Loucy (cell line): ENCODE measurements around the gene GRIK2.

ENCODE experiments used
- H2AFZ ChIP-seq: fragments of 200-600 bp; sonication (generic); 2 replicates; pipeline ENCODE4 v1.6.0; 2016; ENCODE audit warnings: antibody characterized with exemption, mild to moderate bottlenecking, low read length, moderate library complexity
- H3F3A ChIP-seq: fragments of 200-600 bp; 2 replicates; pipeline ENCODE4 v1.6.0; 2016; ENCODE audit warnings: antibody characterized with exemption, low read depth, mild to moderate bottlenecking
- H3K27me3 ChIP-seq: fragments of 200-600 bp; sonication (generic); 2 replicates; pipeline ENCODE4 v1.6.1; 2014; ENCODE audit warnings: low read length, mild to moderate bottlenecking; ENCODE audit not compliant: insufficient read depth, poor library complexity, severe bottlenecking
- H3K36me3 ChIP-seq: fragments of 200-600 bp; sonication (generic); 2 replicates; pipeline ENCODE4 v1.6.1; 2016; ENCODE audit warnings: low read length; ENCODE audit not compliant: insufficient read depth
- H3K4me1 ChIP-seq: fragments of 200-600 bp; sonication (generic); 2 replicates; pipeline ENCODE4 v1.5.1; 2014; ENCODE audit warnings: low read length, mild to moderate bottlenecking; ENCODE audit not compliant: insufficient read depth, poor library complexity, severe bottlenecking
- H3K4me2 ChIP-seq: fragments of 200-600 bp; sonication (generic); 2 replicates; pipeline ENCODE4 v1.6.0; 2014; ENCODE audit warnings: antibody characterized with exemption, low read length, low read depth, mild to moderate bottlenecking; ENCODE audit not compliant: poor library complexity, severe bottlenecking
- H3K4me3 ChIP-seq: fragments of 200-600 bp; sonication (generic); 2 replicates; pipeline ENCODE4 v1.5.1; 2014; ENCODE audit warnings: low read length, mild to moderate bottlenecking, mixed read lengths; ENCODE audit not compliant: poor library complexity, severe bottlenecking
- H3K79me2 ChIP-seq: fragments of 200-600 bp; sonication (generic); 2 replicates; pipeline ENCODE4 v1.6.1; 2014; ENCODE audit warnings: low read length; ENCODE audit not compliant: insufficient read depth
- H3K9ac ChIP-seq: fragments of 200-600 bp; sonication (generic); 2 replicates; pipeline ENCODE4 v1.6.0; 2014; ENCODE audit warnings: mild to moderate bottlenecking, low read depth, low read length, moderate library complexity; ENCODE audit not compliant: poor library complexity, severe bottlenecking
- H3K9me2 ChIP-seq: fragments of 200-600 bp; sonication (generic); replicated peaks from 2 replicates; pipeline ENCODE4 v1.6.1; 2016; ENCODE audit warnings: low read depth, low read length, mixed read lengths
- H3K9me3 ChIP-seq: fragments of 200-600 bp; sonication (generic); 2 replicates; pipeline ENCODE4 v1.6.1; 2014; ENCODE audit warnings: mild to moderate bottlenecking, antibody characterized with exemption, low read length, low read depth; ENCODE audit not compliant: insufficient read depth
- H4K20me1 ChIP-seq: fragments of 200-600 bp; sonication (generic); 2 replicates; pipeline ENCODE4 v1.6.0; 2014; ENCODE audit warnings: antibody characterized with exemption, low read length, mild to moderate bottlenecking; ENCODE audit not compliant: insufficient read depth, poor library complexity, severe bottlenecking
- EZH2phosphoT487 ChIP-seq: fragments of 200-600 bp; IDR thresholded peaks from 2 replicates; pipeline ENCODE4 v1.6.1; 2018; ENCODE audit warnings: antibody characterized with exemption, mild to moderate bottlenecking, moderate library complexity, borderline replicate concordance
- TF ChIP-seq, protein P1 (sequence below): fragments of 200-600 bp; sonication (generic); conservative IDR thresholded peaks from 2 replicates; pipeline ENCODE4 v1.5.1; 2014; ENCODE audit warnings: mild to moderate bottlenecking, antibody characterized with exemption, low read length

GRIK2 gene

DNA sequence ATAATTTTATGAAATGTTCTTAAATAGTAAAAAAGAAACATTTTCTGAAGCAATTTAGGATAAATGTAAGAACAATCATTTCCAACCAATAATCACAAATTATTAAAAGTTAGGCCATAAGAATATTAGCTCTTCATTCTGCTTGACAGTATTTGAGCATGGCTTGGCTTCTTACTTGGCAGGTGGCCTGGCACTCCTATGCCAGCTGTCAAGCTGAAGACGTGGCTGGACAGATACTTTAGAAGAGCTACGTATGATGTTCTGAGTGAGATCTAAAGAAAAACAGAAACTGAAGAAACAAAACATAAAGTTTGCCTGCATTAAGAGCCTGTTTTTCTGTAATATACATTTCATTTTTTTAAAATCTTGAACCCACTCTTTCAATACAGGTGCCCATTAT is 438.9 kb downstream of the GRIK2 start:
- no peaks in the 10 kb centered on the region for H3K4me1 ChIP-seq
- no peak overlapping the region for H2AFZ ChIP-seq
- H3K36me3 ChIP-seq = no peaks in the 10 kb centered on the region
- no peak for TF ChIP-seq EZH2phosphoT487
- no peaks in the 10 kb centered on the region for H3K79me2 ChIP-seq
- no peaks in the 10 kb centered on the region for H3F3A ChIP-seq
- H3K4me3 ChIP-seq = no peak overlapping the region
- no peaks in the 10 kb centered on the region for H4K20me1 ChIP-seq
- H3K4me2 ChIP-seq = no peak overlapping the region
- H3K9ac ChIP-seq = no peak overlapping the region
- no peaks in the 10 kb centered on the region for H3K9me3 ChIP-seq
- H3K9me2 ChIP-seq = no peaks in the 10 kb centered on the region
- no peaks in the 10 kb centered on the region for H3K27me3 ChIP-seq

DNA sequence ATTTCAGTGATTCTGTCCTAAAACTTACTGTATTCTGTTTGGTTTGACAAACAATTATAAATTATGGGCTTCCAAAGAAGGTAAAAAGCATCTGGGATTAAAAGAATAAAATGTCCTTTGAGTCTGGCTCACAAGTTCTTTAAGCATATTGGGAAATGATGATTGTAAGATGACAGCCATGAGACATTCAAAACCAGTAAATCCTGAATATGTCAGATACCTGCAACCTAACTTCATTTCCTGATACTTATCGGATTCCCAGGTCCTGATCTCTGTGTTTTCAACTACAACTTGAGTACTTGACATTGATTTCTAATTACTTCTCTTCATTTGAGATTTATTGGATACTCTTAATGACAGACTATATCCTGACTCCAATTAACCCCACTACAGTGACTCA is 446.6 kb downstream of the GRIK2 start:
- no peak overlapping the region for H2AFZ ChIP-seq
- H3K27me3 ChIP-seq = no peaks in the 10 kb centered on the region
- H3K4me1 ChIP-seq = no peaks in the 10 kb centered on the region
- no peaks in the 10 kb centered on the region for H3K36me3 ChIP-seq
- TF ChIP-seq, protein P1, sequence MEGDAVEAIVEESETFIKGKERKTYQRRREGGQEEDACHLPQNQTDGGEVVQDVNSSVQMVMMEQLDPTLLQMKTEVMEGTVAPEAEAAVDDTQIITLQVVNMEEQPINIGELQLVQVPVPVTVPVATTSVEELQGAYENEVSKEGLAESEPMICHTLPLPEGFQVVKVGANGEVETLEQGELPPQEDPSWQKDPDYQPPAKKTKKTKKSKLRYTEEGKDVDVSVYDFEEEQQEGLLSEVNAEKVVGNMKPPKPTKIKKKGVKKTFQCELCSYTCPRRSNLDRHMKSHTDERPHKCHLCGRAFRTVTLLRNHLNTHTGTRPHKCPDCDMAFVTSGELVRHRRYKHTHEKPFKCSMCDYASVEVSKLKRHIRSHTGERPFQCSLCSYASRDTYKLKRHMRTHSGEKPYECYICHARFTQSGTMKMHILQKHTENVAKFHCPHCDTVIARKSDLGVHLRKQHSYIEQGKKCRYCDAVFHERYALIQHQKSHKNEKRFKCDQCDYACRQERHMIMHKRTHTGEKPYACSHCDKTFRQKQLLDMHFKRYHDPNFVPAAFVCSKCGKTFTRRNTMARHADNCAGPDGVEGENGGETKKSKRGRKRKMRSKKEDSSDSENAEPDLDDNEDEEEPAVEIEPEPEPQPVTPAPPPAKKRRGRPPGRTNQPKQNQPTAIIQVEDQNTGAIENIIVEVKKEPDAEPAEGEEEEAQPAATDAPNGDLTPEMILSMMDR = no peak
- no peak for TF ChIP-seq EZH2phosphoT487
- H3K4me3 ChIP-seq = no peak overlapping the region
- H3K4me2 ChIP-seq = no peak overlapping the region
- no peaks in the 10 kb centered on the region for H3F3A ChIP-seq
- H3K9me3 ChIP-seq = no peaks in the 10 kb centered on the region
- no peaks in the 10 kb centered on the region for H4K20me1 ChIP-seq
- H3K9me2 ChIP-seq = no peaks in the 10 kb centered on the region
- no peak overlapping the region for H3K9ac ChIP-seq
- no peaks in the 10 kb centered on the region for H3K79me2 ChIP-seq

GRCh38 chr6:101845172-101845571 is 451.7 kb downstream of the GRIK2 start:
- no peaks in the 10 kb centered on the region for H3K79me2 ChIP-seq
- no peak overlapping the region for H3K4me2 ChIP-seq
- H3K9ac ChIP-seq = no peak overlapping the region
- H2AFZ ChIP-seq = no peak overlapping the region
- H3K36me3 ChIP-seq = no peaks in the 10 kb centered on the region
- no peaks in the 10 kb centered on the region for H3F3A ChIP-seq
- H3K4me3 ChIP-seq = no peak overlapping the region
- TF ChIP-seq, protein P1 = no peak
- no peak for TF ChIP-seq EZH2phosphoT487
- no peaks in the 10 kb centered on the region for H4K20me1 ChIP-seq
- no peaks in the 10 kb centered on the region for H3K4me1 ChIP-seq
- H3K27me3 ChIP-seq = no peaks in the 10 kb centered on the region
- no peaks in the 10 kb centered on the region for H3K9me3 ChIP-seq
- no peaks in the 10 kb centered on the region for H3K9me2 ChIP-seq

- no peak overlapping the region for H2AFZ ChIP-seq
- H3K27me3 ChIP-seq = no peaks in the 10 kb centered on the region
- no peak overlapping the region for H3K9ac ChIP-seq
- no peak overlapping the region for H3K4me2 ChIP-seq
- H3K9me2 ChIP-seq = no peaks in the 10 kb centered on the region
- no peaks in the 10 kb centered on the region for H3K4me1 ChIP-seq
- no peak for TF ChIP-seq EZH2phosphoT487
- TF ChIP-seq, protein P1 = no peak
- no peaks in the 10 kb centered on the region for H3K36me3 ChIP-seq
- H3K79me2 ChIP-seq = no peaks in the 10 kb centered on the region
- no peaks in the 10 kb centered on the region for H3K9me3 ChIP-seq
- no peaks in the 10 kb centered on the region for H4K20me1 ChIP-seq
- H3F3A ChIP-seq = no peaks in the 10 kb centered on the region
- no peak overlapping the region for H3K4me3 ChIP-seq
Measured at GRCh38 chr6:101845621-101846020, 452.1 kb downstream of the GRIK2 start.
